Right lobe of liver (tissue), 4 donors: ENCODE measurements around the gene EIPR1.

ENCODE experiments used
- CTCF ChIP-seq, 4 donors: fragments of 200-600 bp in 3 of 4; fragments of 450-650 bp in 1 of 4; IDR thresholded peaks; one replicate each; pipeline versions ENCODE4 v1.5.1 to v1.8.0; 2016 to 2022; ENCODE audit warnings: antibody characterized with exemption in 4 of 4, mild to moderate bottlenecking in 2 of 4
- POLR2A ChIP-seq: fragments of 450-650 bp; IDR thresholded peaks from one replicate; pipeline ENCODE4 v1.6.1; 2017; ENCODE audit warnings: antibody characterized with exemption, mild to moderate bottlenecking
- donor health status: DM: no; HTN: no; CAD: no.
- donor health status: DM: no; HTN: no; CAD: no.
- donor health status: DM: no; HTN: yes; CAD: no.

- no peak for TF ChIP-seq POLR2A
- TF ChIP-seq CTCF (IDR thresholded peaks at IDR 0.05): no peak
Observed at GRCh38 chr2:3205845-3206244, 171.8 kb downstream of the EIPR1 start.
